Muscle of back (tissue), 11 donors: Measurements from ENCODE around the gene COL25A1. TPM values are rescaled to one million over a fixed set of nuclear protein-coding genes. Genes with fewer than 3 reads are reported as not detected.

Experiments
- DNase-seq, 3 donors: peaks; one replicate each; pipeline versions ENCODE4 v3.0.0 to v3.0.0-alpha.2; 2013
- polyA plus RNA-seq, 10 donors: library from polyadenylated mRNA; unstranded; fragments of 120-200 nt; gene quantifications; one replicate each; pipeline ENCODE4 v1.2.1, GENCODE V29; 2013; ENCODE audit not compliant: insufficient read length in 10 of 10

The COL25A1 gene
- polyA plus RNA-seq, 10 donors = 4.2 to 8.4 (median 4.8) TPM

GRCh38 chr4:109215506-109215905, 87.0 kb downstream of the COL25A1 start:
- no peak for DNase-seq

- peak in 1 of 3 donors; percentile 46 for DNase-seq
These were observed 87.7 kb downstream of the COL25A1 start for GRCh38 chr4:109214622-109215301.

GRCh38 chr4:109213056-109213455, 89.4 kb downstream of the COL25A1 start:
- no peak for DNase-seq

DNA sequence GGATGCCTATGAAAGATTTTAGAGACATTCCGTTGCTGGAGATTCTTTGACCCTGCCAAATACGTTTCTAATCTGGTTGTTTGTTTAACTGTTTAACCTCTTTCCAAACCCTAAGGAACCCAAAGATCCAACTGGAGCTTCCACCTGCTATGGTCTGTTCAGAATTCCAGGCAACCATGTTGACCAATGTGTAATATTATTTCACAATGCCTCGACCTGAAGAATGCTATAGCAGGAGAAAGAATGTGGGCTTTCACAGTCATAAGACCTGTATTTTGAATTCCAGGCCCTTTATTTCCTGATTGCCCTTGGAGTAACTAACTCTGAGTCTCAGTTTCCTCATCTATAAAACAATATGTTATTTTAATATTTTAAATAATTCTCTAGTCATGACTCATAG, 90.8 kb downstream of the COL25A1 start:
- DNase-seq = no peak

GRCh38 chr4:109209647-109210046, 92.8 kb downstream of the COL25A1 start:
- no peak for DNase-seq

DNA sequence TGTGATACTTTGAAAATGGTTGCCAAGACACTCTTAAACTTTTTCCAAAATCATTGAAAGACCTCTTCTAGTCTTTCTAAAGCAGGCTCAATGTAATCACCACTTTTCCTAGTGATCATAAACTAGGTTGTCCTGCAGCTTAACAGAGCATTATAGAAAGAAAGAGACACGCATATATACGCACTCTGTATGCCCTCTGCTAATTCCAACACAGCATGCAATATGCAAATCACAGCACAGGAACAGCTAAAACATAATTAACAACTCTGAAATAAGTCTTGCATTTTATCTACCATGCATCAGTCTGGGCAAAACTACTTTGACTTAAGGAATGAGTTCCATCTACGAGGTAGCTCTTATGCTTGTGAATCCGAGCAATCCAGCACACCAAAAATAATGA, 94.6 kb downstream of the COL25A1 start:
- no peak for DNase-seq

DNA sequence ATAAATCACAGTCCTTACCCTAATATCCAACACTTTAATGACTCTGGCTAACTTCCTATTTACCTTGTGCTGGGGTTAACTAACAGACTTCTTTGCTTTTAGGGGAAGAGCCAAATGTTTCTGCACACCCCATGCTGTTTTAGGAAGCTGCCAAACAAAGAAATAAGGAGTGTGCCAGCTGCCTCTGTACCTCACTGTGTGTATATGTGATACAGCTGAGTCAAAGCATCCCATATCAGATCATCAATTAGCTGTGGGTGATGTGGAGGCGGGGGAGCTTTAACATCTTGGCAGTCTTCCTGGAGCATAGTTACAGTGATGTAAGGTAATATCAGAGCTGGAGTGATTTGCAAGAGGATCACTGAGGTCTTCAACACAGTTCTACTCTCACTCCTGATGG, 95.4 kb downstream of the COL25A1 start:
- peak in 2 of 3 donors; percentile 63 to 82 for DNase-seq

DNA sequence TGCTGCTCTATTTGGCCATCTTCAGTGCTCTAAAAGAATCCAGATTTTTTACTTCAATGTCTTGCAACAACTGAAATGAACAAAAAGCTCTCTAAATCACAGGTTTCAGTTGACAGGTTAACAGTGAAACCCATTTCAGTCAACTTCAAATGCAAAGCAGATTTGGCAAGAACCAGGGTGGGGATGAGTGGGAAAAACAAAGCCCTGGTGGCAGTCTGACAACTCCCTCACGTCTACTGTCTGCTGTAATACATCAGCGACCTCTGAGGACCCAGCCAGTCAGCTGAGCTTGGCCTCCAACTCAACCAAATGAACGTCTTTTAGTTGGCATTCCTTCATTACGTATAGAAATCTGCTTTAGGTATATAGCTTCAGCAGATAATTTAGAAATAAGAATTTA, 95.8 kb downstream of the COL25A1 start:
- peak in 1 of 3 donors; percentile 34 for DNase-seq

- peak in 1 of 3 donors; percentile 33 for DNase-seq
These were observed 97.3 kb downstream of the COL25A1 start for GRCh38 chr4:109205186-109205585.

DNA sequence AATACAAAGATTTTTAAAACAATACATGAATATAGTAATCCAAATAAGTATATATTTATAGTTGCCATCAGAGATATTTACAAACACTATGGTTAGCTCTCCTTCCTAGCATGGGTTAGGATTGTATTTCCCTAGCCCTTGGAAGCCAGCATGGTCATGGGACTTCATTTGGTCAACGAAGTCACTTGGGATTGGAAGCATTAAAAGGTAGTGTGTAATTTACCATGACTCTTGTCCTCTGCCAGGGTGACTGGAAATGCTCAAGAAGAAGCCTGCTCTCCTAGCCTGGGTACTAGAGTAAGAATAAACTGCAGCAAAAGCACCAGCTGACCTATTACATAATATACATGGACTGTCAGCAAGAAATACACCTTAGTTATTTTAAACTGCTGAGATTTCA, 102.9 kb downstream of the COL25A1 start:
- DNase-seq = no peak

DNA sequence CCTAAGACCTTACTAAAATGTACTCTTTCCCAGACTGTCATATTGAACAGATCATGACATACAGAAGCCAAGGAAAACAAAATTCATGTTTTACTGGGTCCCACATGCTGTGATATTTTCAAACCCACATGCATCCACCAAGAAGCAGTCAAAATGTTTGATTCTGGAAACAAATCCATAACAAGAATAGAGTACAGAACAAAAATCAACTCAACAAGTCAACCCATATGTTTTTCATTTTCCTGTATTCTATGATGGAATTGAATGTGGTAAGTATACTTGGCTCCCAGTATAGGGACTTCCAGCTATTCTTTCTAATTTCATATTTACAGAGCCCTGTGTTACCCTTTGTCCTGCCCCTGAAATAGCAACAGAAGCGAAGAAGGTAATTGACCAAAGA, 106.8 kb downstream of the COL25A1 start:
- peak in 1 of 3 donors; percentile 39 for DNase-seq

- no peak for DNase-seq
These were observed 111.2 kb downstream of the COL25A1 start for GRCh38 chr4:109191216-109191615.

GRCh38 chr4:109186458-109186945, 116.0 kb downstream of the COL25A1 start:
- DNase-seq = no peak

GRCh38 chr4:109185951-109186350, 116.5 kb downstream of the COL25A1 start:
- no peak for DNase-seq

- no peak for DNase-seq
These were observed 116.9 kb downstream of the COL25A1 start for GRCh38 chr4:109185548-109185947.

DNA sequence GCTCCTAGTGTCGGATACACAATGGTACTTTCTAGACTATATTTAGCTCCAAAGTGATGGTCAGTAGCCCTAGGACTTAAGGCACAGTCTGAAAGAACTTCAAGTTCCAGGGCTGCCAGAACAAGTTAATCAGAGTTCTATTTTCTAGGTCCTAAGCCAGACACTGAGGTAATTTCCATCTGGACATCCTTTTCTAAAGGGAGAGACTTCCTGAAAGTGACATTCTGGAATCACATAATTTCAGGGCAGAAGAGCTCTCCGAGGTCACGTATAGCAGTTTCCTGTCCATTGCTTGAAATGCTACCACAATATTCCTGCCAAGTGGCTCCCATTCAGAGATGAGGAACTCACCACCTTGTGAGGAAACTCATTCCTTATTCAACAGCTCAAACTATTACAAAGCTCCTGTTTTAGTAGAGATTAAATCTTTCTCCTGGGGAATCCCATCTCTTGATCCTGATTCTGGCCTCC, 117.9 kb downstream of the COL25A1 start:
- peak; percentile 47 to 89 (median 80) for DNase-seq

DNA sequence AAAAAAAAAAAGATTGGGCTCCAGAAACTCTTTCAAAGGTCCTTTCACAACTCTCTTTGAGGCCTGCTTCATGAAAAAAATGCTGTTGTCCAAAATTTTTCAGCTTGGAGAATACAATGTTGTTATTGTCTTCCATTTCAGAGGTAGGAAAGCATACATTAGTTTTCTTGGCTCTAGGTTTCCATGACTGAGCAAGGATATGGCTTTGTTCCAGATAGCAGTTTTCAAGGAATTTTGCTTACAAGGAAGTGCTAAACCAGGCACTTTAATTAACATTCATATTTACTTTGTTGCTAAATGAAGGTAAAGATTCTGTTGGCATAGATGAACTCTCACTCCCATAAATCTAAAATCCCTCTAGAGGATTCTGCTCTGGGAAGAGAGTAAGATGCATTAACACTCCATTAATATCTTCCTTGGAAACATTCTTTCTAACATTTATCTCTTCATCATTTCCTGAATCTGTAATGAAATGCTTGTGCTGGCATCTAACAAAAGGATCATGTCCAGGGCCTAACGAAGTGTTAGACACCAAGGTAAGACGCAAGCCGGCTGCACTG, 118.4 kb downstream of the COL25A1 start:
- peak in 2 of 3 donors; percentile 9 to 53 for DNase-seq

- DNase-seq = no peak
These were observed 119.8 kb downstream of the COL25A1 start for GRCh38 chr4:109182696-109183095.

DNA sequence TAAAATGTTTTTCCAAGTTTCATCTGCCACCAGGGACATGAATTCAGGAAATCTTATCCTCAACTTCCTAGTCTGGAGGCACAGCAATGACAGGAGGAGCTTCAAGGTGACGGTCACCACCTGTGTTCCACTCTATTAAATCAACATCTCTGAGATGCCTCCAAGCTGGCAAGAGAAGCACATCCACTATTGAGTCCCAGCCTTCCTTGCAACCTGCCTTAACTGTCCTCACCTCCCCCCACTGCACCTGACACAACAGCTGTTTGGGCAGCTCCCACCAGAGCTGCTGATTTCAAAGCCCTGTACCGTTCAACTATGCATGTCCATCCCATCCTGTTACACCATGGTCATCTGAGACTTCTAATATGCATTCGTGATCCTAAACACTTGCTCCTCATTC, 123.4 kb downstream of the COL25A1 start:
- peak in 1 of 3 donors; percentile 60 for DNase-seq

- no peak for DNase-seq
These were observed 125.2 kb downstream of the COL25A1 start for GRCh38 chr4:109177096-109177810.

DNA sequence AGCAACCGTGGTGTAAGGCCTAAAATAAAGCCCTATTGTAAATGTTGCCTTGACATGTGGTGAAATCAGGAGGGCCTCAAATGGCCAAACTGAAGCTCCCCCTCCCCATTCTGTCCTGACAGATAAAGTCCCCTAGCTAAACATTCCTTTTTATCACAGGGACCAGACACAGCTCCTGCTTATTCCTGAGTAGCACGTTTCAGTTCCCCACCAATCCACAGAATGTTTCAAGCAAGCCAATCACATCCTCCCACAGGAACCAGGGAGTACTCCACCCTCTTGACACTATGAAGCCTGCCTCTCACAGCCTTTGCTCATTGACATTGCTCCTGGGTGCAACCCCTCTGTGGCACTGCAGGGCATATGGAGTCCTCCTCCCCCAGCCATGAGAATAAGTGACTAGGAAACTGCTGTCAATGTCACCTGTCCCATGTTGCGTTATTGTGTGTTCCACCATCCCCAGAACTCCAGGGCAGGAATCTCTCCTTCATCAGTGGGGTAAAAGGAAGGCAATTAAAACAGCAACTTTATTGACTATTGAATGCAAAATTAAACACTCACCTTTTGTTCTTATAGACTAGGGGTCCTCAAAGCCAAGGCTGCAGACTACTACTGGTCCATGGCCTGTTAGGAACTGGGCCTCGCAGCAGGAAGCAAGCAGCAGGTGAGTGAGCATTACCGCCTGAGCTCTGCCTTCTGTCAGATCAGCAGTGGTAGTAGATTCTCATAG, 128.1 kb downstream of the COL25A1 start:
- no peak for DNase-seq

DNA sequence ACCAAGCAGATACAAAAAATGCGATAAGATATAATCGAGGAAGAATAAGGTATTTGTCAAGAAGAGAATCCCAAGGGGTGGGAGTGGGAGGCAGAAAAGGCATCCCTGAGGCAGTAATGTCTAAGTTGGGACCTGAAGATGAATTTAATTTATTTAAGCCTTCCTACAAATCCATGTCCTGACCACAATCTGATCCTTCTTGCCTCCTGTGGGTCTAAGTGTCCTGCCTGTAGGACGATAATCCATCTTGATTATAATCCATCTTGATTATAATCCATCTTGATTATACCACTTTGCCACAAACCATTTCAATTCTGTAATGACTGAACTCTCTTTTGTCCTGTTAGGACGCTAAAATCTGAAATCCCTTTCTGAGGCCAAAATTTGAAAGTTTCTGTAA, 130.2 kb downstream of the COL25A1 start:
- no peak for DNase-seq
